ENCODE measurements around the gene KRTAP4-7. TPM values are rescaled to one million over a fixed set of nuclear protein-coding genes. Genes with fewer than 3 reads are reported as not detected.

KRTAP4-7 gene
- total RNA-seq, 1 donor from 2014 or later = not detected

DNA sequence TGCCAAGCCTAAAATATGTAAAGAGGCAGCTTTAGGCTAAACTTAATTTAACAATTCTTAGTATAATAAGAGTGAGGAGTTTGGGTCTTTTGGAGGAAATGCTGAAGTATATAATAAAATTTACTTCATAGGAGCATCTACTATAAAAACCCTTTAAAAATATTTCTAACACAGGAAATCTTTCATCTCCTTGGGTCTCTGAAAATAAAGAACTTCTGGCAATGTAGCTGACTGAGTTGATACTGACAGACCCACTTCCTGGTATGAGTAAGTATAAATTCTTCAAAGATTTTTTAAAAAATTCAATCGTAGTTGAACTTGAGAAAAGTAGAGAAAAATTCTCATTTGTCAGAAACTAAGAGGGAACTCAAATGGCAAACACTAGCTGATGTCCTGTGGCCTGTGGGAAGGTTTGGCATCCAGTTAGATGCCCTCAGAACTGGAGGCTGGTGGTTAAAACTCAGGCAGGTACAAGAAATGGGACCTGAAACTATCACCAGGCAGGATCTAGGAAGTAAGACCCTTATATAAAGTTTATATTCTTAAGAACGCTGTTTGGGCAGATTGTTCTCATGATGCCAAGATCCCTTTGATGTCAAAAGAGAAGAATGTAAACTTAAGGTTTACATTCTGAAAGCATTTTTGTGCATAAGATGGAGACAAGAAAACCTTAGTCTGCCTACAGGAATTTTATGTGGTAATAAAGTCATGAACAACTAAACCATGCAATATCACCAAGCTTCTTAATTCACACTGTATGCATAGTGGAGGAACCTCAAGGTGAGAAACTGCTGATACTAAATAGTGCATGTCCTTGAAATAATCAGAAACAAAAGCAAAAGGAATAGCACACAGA is 50.2 kb downstream of the KRTAP4-7 start:
- DNase-seq (ENCODE audit: missing footprints) (no peak), ATAC-seq (no peak)
- intact Hi-C loops (cut with DNase I) = no loop called here

Other genes starting within 250 kb of the KRTAP4-7 start
- not detected for gene KRT12, start 216.9 kb upstream of the KRTAP4-7 start, total RNA-seq
- gene KRT20, start 198.9 kb upstream of the KRTAP4-7 start, total RNA-seq = not detected
- 0.16 TPM for gene KRT23, start 146.5 kb upstream of the KRTAP4-7 start, total RNA-seq
- gene KRT39, start 117.2 kb upstream of the KRTAP4-7 start, total RNA-seq = not detected
- gene KRT40, start 99.8 kb upstream of the KRTAP4-7 start, total RNA-seq = not detected
- gene KRTAP3-3, start 90.0 kb upstream of the KRTAP4-7 start, total RNA-seq = not detected
- gene KRTAP3-2, start 84.2 kb upstream of the KRTAP4-7 start, total RNA-seq = not detected
- gene KRTAP3-1, start 75.0 kb upstream of the KRTAP4-7 start, total RNA-seq = not detected
- gene KRTAP1-5, start 56.9 kb upstream of the KRTAP4-7 start, total RNA-seq = not detected
- not detected for gene KRTAP1-4, start 54.0 kb upstream of the KRTAP4-7 start, total RNA-seq
- not detected for gene KRTAP1-3, start 49.3 kb upstream of the KRTAP4-7 start, total RNA-seq
- gene KRTAP1-1, start 42.7 kb upstream of the KRTAP4-7 start, total RNA-seq = not detected
- not detected for gene KRTAP2-1, start 36.8 kb upstream of the KRTAP4-7 start, total RNA-seq
- gene KRTAP2-2, start 28.9 kb upstream of the KRTAP4-7 start, total RNA-seq = not detected
- not detected for gene KRTAP2-3, start 24.0 kb upstream of the KRTAP4-7 start, total RNA-seq
- not detected for gene KRTAP2-4, start 18.3 kb upstream of the KRTAP4-7 start, total RNA-seq
- not detected for gene KRTAP4-8, start 14.0 kb downstream of the KRTAP4-7 start, total RNA-seq
- gene KRTAP4-16, start 18.1 kb downstream of the KRTAP4-7 start, total RNA-seq = not detected
- gene KRTAP4-9, start 21.2 kb downstream of the KRTAP4-7 start, total RNA-seq = not detected
- not detected for gene KRTAP4-11, start 34.2 kb downstream of the KRTAP4-7 start, total RNA-seq
- not detected for gene KRTAP4-12, start 40.0 kb downstream of the KRTAP4-7 start, total RNA-seq
- not detected for gene KRTAP4-6, start 56.4 kb downstream of the KRTAP4-7 start, total RNA-seq
- not detected for gene KRTAP4-5, start 65.7 kb downstream of the KRTAP4-7 start, total RNA-seq
- not detected for gene KRTAP4-4, start 76.6 kb downstream of the KRTAP4-7 start, total RNA-seq
- not detected for gene KRTAP4-3, start 84.1 kb downstream of the KRTAP4-7 start, total RNA-seq
- not detected for gene KRTAP4-2, start 94.1 kb downstream of the KRTAP4-7 start, total RNA-seq
- gene KRTAP4-1, start 100.8 kb downstream of the KRTAP4-7 start, total RNA-seq = not detected
- not detected for gene KRTAP9-1, start 105.7 kb downstream of the KRTAP4-7 start, total RNA-seq
- gene KRTAP9-2, start 142.5 kb downstream of the KRTAP4-7 start, total RNA-seq = not detected
- not detected for gene KRTAP9-3, start 148.3 kb downstream of the KRTAP4-7 start, total RNA-seq
- not detected for gene KRTAP9-8, start 153.8 kb downstream of the KRTAP4-7 start, total RNA-seq
- gene KRTAP9-4, start 165.5 kb downstream of the KRTAP4-7 start, total RNA-seq = not detected
- gene KRTAP9-9, start 171.2 kb downstream of the KRTAP4-7 start, total RNA-seq = not detected
- gene KRTAP9-6, start 181.2 kb downstream of the KRTAP4-7 start, total RNA-seq = not detected
- gene KRTAP9-7, start 191.5 kb downstream of the KRTAP4-7 start, total RNA-seq = not detected
- not detected for gene KRTAP29-1, start 218.7 kb downstream of the KRTAP4-7 start, total RNA-seq
- not detected for gene KRTAP16-1, start 225.2 kb downstream of the KRTAP4-7 start, total RNA-seq
- gene KRTAP17-1, start 231.6 kb downstream of the KRTAP4-7 start, total RNA-seq = not detected